K562 (cell line): Measurements from ENCODE around the gene CEP19. TPM values are rescaled to one million over a fixed set of nuclear protein-coding genes. Genes with fewer than 3 reads are reported as not detected.

ENCODE experiments used
- ADNP ChIP-seq: fragments of 200-800 bp; sonication (Bioruptor generic); IDR thresholded peaks from 2 replicates; pipeline ENCODE4 v1.6.1; 2016; ENCODE audit warnings: missing genetic modification characterization, missing compliant biosample characterization
- BACH1 ChIP-seq: fragments of 200-800 bp; sonication (Bioruptor generic); IDR thresholded peaks from 2 replicates; pipeline ENCODE4 v1.6.1; 2016; ENCODE audit warnings: missing genetic modification characterization, missing compliant biosample characterization
- DMBX1 ChIP-seq: fragments of 250-450 bp; sonication (Bioruptor Pico); IDR thresholded peaks from 2 replicates; pipeline ENCODE4 v1.8.0; 2022; ENCODE audit warnings: inconsistent platforms, mild to moderate bottlenecking, moderate library complexity, borderline replicate concordance
- DNMT1 ChIP-seq: fragments of 450-650 bp; IDR thresholded peaks from 2 replicates; pipeline ENCODE4 v1.6.1; 2016; ENCODE audit warnings: antibody characterized with exemption, mild to moderate bottlenecking
- ELF4 ChIP-seq: fragments of 450-650 bp; formaldehyde crosslinking; IDR thresholded peaks from 2 replicates; pipeline ENCODE4 v1.4.0; 2022; ENCODE audit warnings: missing genetic modification characterization
- EP300 ChIP-seq: IDR thresholded peaks from 2 replicates; pipeline ENCODE4 v1.6.1; 2012; ENCODE audit warnings: low read length, improper control_type of control experiment
- KAT7 ChIP-seq: sonication (generic); formaldehyde crosslinking; IDR thresholded peaks from 2 replicates; pipeline ENCODE4 v1.8.0; 2022; ENCODE audit warnings: missing genetic modification reagents, mild to moderate bottlenecking, borderline replicate concordance
- KDM5B ChIP-seq: fragments of 200-600 bp; sonication (generic); IDR thresholded peaks from 2 replicates; pipeline ENCODE4 v1.6.1; 2012; ENCODE audit warnings: low read depth, mild to moderate bottlenecking, moderate library complexity, low read length, control low read depth, inconsistent platforms; ENCODE audit not compliant: insufficient replicate concordance
- MAFF ChIP-seq: IDR thresholded peaks from 2 replicates; pipeline ENCODE4 v1.6.1; 2012; ENCODE audit warnings: low read length, improper control_type of control experiment
- MIER1 ChIP-seq: fragments of 450-650 bp; IDR thresholded peaks from 2 replicates; pipeline ENCODE4 v1.6.1; 2016; ENCODE audit warnings: antibody characterized with exemption, mild to moderate bottlenecking, low read depth
- PHF21A ChIP-seq: fragments of 450-650 bp; IDR thresholded peaks from 2 replicates; pipeline ENCODE4 v1.6.1; 2017; ENCODE audit warnings: low read depth, borderline replicate concordance
- POLR2A ChIP-seq: fragments of 450-650 bp; conservative IDR thresholded peaks from 2 replicates; pipeline ENCODE4 v1.6.1; 2016
- POLR3A ChIP-seq: IDR thresholded peaks from 2 replicates; pipeline ENCODE4 v1.6.1; 2011; ENCODE audit warnings: borderline replicate concordance, mild to moderate bottlenecking, moderate library complexity; ENCODE audit not compliant: insufficient read length, insufficient read depth; ENCODE audit errors: extremely low read depth
- PTBP1 ChIP-seq: fragments of 200-400 bp; formaldehyde crosslinking; IDR thresholded peaks from 2 replicates; pipeline ENCODE4 v1.6.1; 2017; ENCODE audit warnings: low read depth, low read length
- RBM14 ChIP-seq: fragments of 200-400 bp; formaldehyde crosslinking; IDR thresholded peaks from 2 replicates; pipeline ENCODE4 v1.6.1; 2018; ENCODE audit warnings: low read depth, mild to moderate bottlenecking, low read length, moderate library complexity, borderline replicate concordance; ENCODE audit not compliant: insufficient read depth
- SIRT6 ChIP-seq: IDR thresholded peaks from one replicate; pipeline ENCODE4 v1.6.1; 2012; ENCODE audit warnings: low read depth, mild to moderate bottlenecking, control low read depth, inconsistent platforms, low read length, moderate library complexity
- SMAD4 ChIP-seq: fragments of 250-450 bp; sonication (Bioruptor Pico); conservative IDR thresholded peaks from 2 replicates; pipeline ENCODE4 v1.8.0; 2021; ENCODE audit warnings: inconsistent platforms, mild to moderate bottlenecking, moderate library complexity
- ZFP1 ChIP-seq: fragments of 450-650 bp; formaldehyde crosslinking; IDR thresholded peaks from 2 replicates; pipeline ENCODE4 v1.4.0; 2020; ENCODE audit warnings: mild to moderate bottlenecking, mixed read lengths
- ZNF124 ChIP-seq: sonication (generic); formaldehyde crosslinking; IDR thresholded peaks from 2 replicates; pipeline ENCODE4 v1.8.1; 2022; ENCODE audit warnings: missing genetic modification reagents
- ZNF197 ChIP-seq: fragments of 200-800 bp; sonication (Bioruptor generic); IDR thresholded peaks from 2 replicates; pipeline ENCODE4 v1.6.1; 2016; ENCODE audit warnings: low read depth, missing genetic modification characterization, missing compliant biosample characterization
- ZNF217 ChIP-seq: sonication (generic); formaldehyde crosslinking; IDR thresholded peaks from 2 replicates; pipeline ENCODE4 v1.8.0; 2022; ENCODE audit warnings: mild to moderate bottlenecking, missing genetic modification reagents
- ZNF253 ChIP-seq: fragments of 250-450 bp; sonication (Bioruptor Pico); conservative IDR thresholded peaks from 2 replicates; pipeline ENCODE4 v1.6.1; 2021; ENCODE audit warnings: mild to moderate bottlenecking
- ZNF766 ChIP-seq: fragments of 200-800 bp; sonication (Bioruptor generic); conservative IDR thresholded peaks from 2 replicates; pipeline ENCODE4 v1.6.1; 2016; ENCODE audit warnings: missing genetic modification characterization, missing compliant biosample characterization
- polyA plus RNA-seq, 8 experiments: library from polyadenylated mRNA; depleted of rRNA in 4 of 8; stranded (reverse) in 5 of 8; unstranded in 3 of 8; fragments of >200 nt; fragmentation: Nextera tagmentation in 2 of 8; fragmentation: Illumina TruSeq in 1 of 8; extraction: Ambion mirVana in 2 of 8; extraction: Trizol in 1 of 8; gene quantifications; 2 replicates each; pipeline versions ENCODE4 v1.2.1 to v1.2.3, GENCODE V29; 2011 to 2014; ENCODE audit warnings: inconsistent platforms in 1 of 8, missing spikeins in 1 of 8
- total RNA-seq, 7 experiments: library from RNA; depleted of rRNA in 6 of 7; stranded (reverse); fragments of >200 nt in 6 of 7; fragmentation: Illumina TruSeq in 2 of 7; extraction: Trizol in 2 of 7; gene quantifications; 2 replicates each; pipeline versions ENCODE4 v1.2.1 to v1.2.3, GENCODE V29; 2011 to 2021; ENCODE audit warnings: low replicate concordance in 1 of 7
- TF ChIP-seq, protein P1 (sequence below), 2 experiments: fragments of 450-650 bp in 1 of 2; sonication (generic) in 1 of 2; formaldehyde crosslinking; conservative IDR thresholded peaks; 2 replicates each; pipeline versions ENCODE4 v1.4.0 to v1.8.1; 2020 to 2022; ENCODE audit warnings: mild to moderate bottlenecking in 1 of 2, missing genetic modification reagents in 1 of 2
- TF ChIP-seq, protein P2 (sequence below), 2 experiments: fragments of 150-350 bp in 1 of 2; IDR thresholded peaks; 2 replicates each; pipeline ENCODE4 v1.6.1; 2012 to 2016; ENCODE audit warnings: low read depth in 2 of 2, low read length in 2 of 2, mild to moderate bottlenecking in 1 of 2, moderate library complexity in 1 of 2

The CEP19 gene
- total and polyA plus RNA-seq, 9 of the 15 experiments (the other 6 are each of a cell fraction or from before 2014, with no cell fraction given): 2.5 to 4.5 (median 3.7) TPM

DNA sequence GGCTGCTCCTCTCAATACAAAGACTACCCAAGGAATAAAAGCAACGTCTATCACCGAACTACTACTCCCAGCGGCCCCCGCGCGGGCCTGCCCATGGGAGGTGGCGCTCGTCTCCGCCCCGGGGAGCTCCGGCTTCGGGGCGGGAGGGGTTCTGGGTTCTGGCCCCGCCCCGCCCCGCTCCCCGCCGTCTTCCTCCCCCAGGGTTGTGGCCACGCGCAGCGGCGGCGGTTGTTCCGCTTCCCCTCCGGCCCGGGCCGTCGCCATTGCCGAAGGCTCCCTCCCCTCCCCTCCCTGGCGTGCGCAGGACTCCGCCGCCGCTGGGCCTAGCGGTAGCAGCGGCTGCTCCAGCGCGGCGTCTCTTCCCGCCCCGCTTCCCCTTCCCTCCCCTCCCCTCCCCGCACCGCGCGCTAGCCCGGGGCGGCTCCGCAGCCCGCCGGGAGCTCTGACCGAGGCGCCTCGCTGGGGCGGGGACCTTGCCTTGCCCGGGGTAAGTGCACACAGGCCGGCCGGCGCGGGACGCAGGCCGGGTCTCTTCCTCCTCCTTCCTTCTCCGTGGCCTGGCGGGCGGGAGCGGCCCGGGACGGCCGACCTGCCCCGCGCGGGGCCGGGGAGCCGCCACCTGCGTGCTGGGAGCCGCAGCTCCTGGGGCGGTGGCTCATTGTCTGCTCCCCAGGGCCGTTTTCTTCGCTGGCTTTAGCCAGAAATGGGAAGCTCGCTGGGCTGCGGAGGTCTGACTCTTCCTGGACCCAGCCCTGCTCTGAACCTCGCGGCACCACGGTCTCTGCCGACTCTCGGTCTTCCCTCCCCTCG lies 27.8 kb upstream of the CEP19 start, which contains the start of gene PAK2 (continued):
- no peak for TF ChIP-seq BACH1 (tag)
- no peak for TF ChIP-seq MAFF
- TF ChIP-seq, protein P1, sequence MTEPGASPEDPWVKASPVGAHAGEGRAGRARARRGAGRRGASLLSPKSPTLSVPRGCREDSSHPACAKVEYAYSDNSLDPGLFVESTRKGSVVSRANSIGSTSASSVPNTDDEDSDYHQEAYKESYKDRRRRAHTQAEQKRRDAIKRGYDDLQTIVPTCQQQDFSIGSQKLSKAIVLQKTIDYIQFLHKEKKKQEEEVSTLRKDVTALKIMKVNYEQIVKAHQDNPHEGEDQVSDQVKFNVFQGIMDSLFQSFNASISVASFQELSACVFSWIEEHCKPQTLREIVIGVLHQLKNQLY (CRISPR knock-in tag; conservative IDR thresholded peaks at IDR 0.05): no peak
- TF ChIP-seq POLR2A: peak; percentile 78
- TF ChIP-seq ZNF253 (CRISPR knock-in tag): no peak
- TF ChIP-seq ADNP (tag): no peak
- peak; percentile 65; the same call in 1 of the 2 replicates for TF ChIP-seq KAT7
- no peak for TF ChIP-seq MIER1
- no peak for TF ChIP-seq PTBP1
- no peak for TF ChIP-seq RBM14
- TF ChIP-seq, protein P2, sequence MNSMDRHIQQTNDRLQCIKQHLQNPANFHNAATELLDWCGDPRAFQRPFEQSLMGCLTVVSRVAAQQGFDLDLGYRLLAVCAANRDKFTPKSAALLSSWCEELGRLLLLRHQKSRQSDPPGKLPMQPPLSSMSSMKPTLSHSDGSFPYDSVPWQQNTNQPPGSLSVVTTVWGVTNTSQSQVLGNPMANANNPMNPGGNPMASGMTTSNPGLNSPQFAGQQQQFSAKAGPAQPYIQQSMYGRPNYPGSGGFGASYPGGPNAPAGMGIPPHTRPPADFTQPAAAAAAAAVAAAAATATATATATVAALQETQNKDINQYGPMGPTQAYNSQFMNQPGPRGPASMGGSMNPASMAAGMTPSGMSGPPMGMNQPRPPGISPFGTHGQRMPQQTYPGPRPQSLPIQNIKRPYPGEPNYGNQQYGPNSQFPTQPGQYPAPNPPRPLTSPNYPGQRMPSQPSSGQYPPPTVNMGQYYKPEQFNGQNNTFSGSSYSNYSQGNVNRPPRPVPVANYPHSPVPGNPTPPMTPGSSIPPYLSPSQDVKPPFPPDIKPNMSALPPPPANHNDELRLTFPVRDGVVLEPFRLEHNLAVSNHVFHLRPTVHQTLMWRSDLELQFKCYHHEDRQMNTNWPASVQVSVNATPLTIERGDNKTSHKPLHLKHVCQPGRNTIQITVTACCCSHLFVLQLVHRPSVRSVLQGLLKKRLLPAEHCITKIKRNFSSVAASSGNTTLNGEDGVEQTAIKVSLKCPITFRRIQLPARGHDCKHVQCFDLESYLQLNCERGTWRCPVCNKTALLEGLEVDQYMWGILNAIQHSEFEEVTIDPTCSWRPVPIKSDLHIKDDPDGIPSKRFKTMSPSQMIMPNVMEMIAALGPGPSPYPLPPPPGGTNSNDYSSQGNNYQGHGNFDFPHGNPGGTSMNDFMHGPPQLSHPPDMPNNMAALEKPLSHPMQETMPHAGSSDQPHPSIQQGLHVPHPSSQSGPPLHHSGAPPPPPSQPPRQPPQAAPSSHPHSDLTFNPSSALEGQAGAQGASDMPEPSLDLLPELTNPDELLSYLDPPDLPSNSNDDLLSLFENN (IDR thresholded peaks at IDR 0.05; ENCODE audit: low read depth in 2 of 2, low read length in 2 of 2): 0 out of 4 replicates have a peak, but pooled peaks of 1 of the 2 experiments have one; percentile 12
- TF ChIP-seq ZFP1 (CRISPR knock-in tag): no peak
- peak; percentile 80; the same call in 1 of the 2 replicates for TF ChIP-seq SMAD4 (CRISPR knock-in tag)
- peak; percentile 64 for TF ChIP-seq KDM5B
- no peak for TF ChIP-seq DMBX1
- no peak for TF ChIP-seq SIRT6
- no peak for TF ChIP-seq ZNF217 (CRISPR knock-in tag)
- no peak for TF ChIP-seq POLR3A
- peak; percentile 9; the same call in 1 of the 2 replicates for TF ChIP-seq EP300
- no peak for TF ChIP-seq DNMT1
- TF ChIP-seq ELF4 (CRISPR knock-in tag): 0 out of 2 replicates have a peak, but pooled peaks have one; percentile 43
- peak; percentile 45; the same call in 1 of the 2 replicates for TF ChIP-seq ZNF766 (CRISPR knock-in tag)
- no peak for TF ChIP-seq ZNF124 (CRISPR knock-in tag)
- TF ChIP-seq PHF21A: no peak
- TF ChIP-seq ZNF197: no peak
